BLaER1 (cell line): Measurements from ENCODE around the gene PFN2.

Experiments used
- H3K27ac ChIP-seq: shearing (Covaris generic); formaldehyde crosslinking; 2 replicates; pipeline ENCODE4 v1.8.1; 2022
- H3K27me3 ChIP-seq: shearing (Covaris generic); formaldehyde crosslinking; 2 replicates; pipeline ENCODE4 v1.8.1; 2022
- H3K36me3 ChIP-seq: shearing (Covaris generic); formaldehyde crosslinking; 2 replicates; pipeline ENCODE4 v1.8.1; 2022
- H3K4me1 ChIP-seq: shearing (Covaris generic); formaldehyde crosslinking; 2 replicates; pipeline ENCODE4 v1.8.1; 2022
- H3K4me2 ChIP-seq: shearing (Covaris generic); formaldehyde crosslinking; 2 replicates; pipeline ENCODE4 v1.8.1; 2022
- H3K4me3 ChIP-seq: shearing (Covaris generic); formaldehyde crosslinking; 2 replicates; pipeline ENCODE4 v1.8.1; 2022
- H3K9ac ChIP-seq: shearing (Covaris generic); formaldehyde crosslinking; 2 replicates; pipeline ENCODE4 v1.8.1; 2022
- H3K9me3 ChIP-seq: shearing (Covaris generic); formaldehyde crosslinking; 2 replicates; pipeline ENCODE4 v1.8.1; 2022
- H4K20me1 ChIP-seq: shearing (Covaris generic); formaldehyde crosslinking; 2 replicates; pipeline ENCODE4 v1.8.1; 2022
- Cebpa-rat ChIP-seq: shearing (Covaris generic); IDR thresholded peaks from 2 replicates; pipeline ENCODE4 v1.8.1; 2022

PFN2 gene, protein sequence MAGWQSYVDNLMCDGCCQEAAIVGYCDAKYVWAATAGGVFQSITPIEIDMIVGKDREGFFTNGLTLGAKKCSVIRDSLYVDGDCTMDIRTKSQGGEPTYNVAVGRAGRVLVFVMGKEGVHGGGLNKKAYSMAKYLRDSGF

DNA sequence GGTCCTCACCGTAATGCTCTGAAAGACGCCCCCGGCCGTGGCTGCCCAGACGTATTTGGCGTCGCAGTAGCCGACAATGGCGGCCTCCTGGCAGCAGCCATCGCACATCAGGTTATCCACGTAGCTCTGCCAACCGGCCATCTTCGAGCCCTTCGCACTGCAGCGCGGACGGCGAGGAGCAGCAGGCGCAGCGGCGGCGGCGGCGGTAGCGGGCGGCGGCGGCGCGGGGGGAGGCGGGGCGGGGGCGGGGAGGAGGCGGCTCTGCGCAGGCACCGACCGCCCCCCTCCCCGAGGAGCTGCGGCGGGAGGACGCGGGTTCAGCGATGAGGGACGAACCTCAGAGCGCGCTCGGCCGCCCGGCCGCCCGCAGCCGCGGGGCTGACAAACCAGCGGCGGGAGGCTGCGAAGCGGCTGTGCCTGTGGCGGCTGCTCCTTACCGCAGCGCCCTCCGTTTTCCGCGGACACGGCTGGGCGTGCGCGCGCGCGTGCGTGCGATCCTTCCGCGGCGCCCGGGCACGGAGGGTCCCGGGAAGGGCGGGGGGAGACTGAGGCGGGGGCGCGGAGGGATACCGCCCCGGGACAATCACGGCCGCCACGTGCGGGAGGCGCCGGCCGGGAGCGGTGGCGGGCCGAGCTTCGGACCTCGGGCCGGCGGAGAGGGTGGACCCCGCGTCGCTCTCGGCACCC is at the start of gene PFN2:
PFN2 (minus strand) TSS at position 180 of the 687 bp plus-strand sequence; CDS start at position 141, 39 bp downstream.
- H3K9ac ChIP-seq: peak within 1 kb of the TSS; percentile 85
- no peaks in the 10 kb centered on the region for H3K9me3 ChIP-seq
- H3K36me3 ChIP-seq: peaks cover 5% of the 10 kb centered on the region
- H3K27ac ChIP-seq: peak within 1 kb of the TSS; percentile 84
- peak within 1 kb of the TSS; percentile 87 for H3K4me3 ChIP-seq
- TF ChIP-seq Cebpa-rat: no peak
- no peaks in the 10 kb centered on the region for H3K27me3 ChIP-seq
- H4K20me1 ChIP-seq: peaks cover 30% of the 10 kb centered on the region
- H3K4me1 ChIP-seq: peaks cover 28% of the 10 kb centered on the region
- H3K4me2 ChIP-seq: peak within 1 kb of the TSS; percentile 87

DNA sequence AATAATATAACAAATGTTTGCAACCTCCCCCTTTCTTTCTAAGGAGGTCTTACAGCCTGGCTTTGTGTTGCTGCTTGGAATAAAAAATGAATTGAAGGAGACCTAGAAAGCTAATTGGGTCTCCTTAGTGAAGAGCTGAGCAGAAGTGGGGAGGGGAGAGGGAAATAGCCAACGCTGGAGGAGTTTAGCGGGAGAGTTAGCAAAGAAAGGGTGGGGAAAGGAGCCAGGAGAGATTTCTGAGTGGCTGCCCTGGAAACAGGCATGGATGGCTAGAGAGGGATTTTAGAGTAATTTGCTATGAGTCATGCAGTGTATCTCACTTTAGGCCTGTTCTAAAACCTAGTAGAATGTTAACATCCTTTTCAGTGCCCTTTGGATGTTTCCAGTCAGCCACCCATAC is 45.2 kb upstream of the PFN2 start:
- Histone ChIP-seq H3K36me3 (no peaks in the 10 kb centered on the region), H3K4me3 (no peak overlapping the region), H3K27me3 (no peaks in the 10 kb centered on the region), H3K27ac (no peak overlapping the region), H4K20me1 (no peaks in the 10 kb centered on the region), H3K4me2 (no peak overlapping the region), H3K4me1 (no peaks in the 10 kb centered on the region), H3K9ac (no peak overlapping the region), H3K9me3 (no peaks in the 10 kb centered on the region)
- TF ChIP-seq Cebpa-rat: no peak

DNA sequence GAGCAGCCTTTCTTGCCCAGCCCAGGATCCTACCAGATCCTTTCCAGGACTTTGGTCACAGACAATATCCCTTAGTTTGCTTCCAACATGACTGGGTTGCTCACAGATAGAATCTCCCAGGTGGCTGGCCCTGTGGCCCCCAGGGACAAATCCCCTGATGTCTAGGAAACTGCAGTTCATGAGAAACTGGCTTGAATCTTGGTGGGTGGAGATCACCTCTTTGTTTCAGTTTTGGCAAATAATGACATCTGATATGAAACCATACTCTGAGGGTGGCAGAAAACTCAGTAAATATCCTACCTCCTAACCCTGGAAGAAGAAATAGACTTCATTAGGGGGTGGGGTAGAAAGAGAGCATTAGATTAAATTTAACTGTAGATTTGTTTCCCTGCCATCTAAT is 44.1 kb upstream of the PFN2 start:
- Histone ChIP-seq H4K20me1 (no peaks in the 10 kb centered on the region), H3K4me1 (no peaks in the 10 kb centered on the region), H3K27ac (no peak overlapping the region), H3K36me3 (no peaks in the 10 kb centered on the region), H3K9ac (no peak overlapping the region), H3K9me3 (no peaks in the 10 kb centered on the region), H3K27me3 (no peaks in the 10 kb centered on the region), H3K4me3 (no peak overlapping the region), H3K4me2 (no peak overlapping the region)
- TF ChIP-seq Cebpa-rat: no peak

DNA sequence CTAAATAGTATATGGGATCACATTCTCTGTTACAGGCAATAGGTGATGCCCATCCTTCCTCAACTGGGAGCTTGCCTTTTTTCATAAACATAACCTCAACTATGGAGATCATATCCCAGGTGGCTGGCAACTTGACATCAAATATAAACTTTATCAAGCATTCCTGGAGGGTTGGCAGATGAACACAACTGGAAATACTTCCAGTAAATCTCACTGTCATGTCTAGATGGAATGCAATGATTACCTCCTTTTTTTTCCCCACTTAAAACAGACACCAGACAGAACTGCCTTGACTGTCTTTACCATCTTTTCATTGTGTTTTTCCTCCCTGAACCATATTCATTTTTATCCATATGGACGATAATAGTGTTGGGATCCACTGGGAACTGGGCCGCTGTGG is 43.1 kb upstream of the PFN2 start:
- TF ChIP-seq Cebpa-rat: no peak
- H3K4me3 ChIP-seq: no peak overlapping the region
- H3K27me3 ChIP-seq: no peaks in the 10 kb centered on the region

DNA sequence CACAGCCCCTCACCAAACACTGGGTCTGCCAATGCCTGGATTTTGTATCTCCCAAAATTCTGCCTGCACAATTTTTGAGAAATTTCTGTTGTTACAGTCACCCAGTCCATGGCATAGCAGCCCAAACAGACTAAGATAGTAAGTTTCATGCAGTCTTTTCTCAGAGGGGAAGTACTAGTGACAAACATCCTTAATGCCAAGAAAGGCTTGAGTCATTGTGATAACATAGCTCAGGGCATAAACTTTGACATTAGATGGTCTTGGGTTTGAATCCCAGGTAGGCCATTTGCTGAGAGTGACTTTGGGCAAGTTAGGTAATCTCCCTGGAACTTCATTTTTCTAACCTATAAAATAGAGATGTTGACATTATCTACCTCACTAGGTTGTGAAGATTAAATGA is 36.1 kb upstream of the PFN2 start:
- no peak overlapping the region for H3K27ac ChIP-seq
- TF ChIP-seq Cebpa-rat: no peak
- no peaks in the 10 kb centered on the region for H4K20me1 ChIP-seq
- H3K27me3 ChIP-seq: no peaks in the 10 kb centered on the region
- H3K36me3 ChIP-seq: no peaks in the 10 kb centered on the region
- no peak overlapping the region for H3K4me2 ChIP-seq
- no peaks in the 10 kb centered on the region for H3K4me1 ChIP-seq
- no peak overlapping the region for H3K4me3 ChIP-seq
- H3K9me3 ChIP-seq: no peaks in the 10 kb centered on the region
- H3K9ac ChIP-seq: no peak overlapping the region

More for the DNA sequence above, 43.1 kb upstream of the PFN2 start:
- H3K36me3 ChIP-seq: no peaks in the 10 kb centered on the region
- no peak overlapping the region for H3K4me2 ChIP-seq
- H3K9ac ChIP-seq: no peak overlapping the region
- H3K4me1 ChIP-seq: no peaks in the 10 kb centered on the region
- H3K27ac ChIP-seq: no peak overlapping the region
- H4K20me1 ChIP-seq: no peaks in the 10 kb centered on the region
- H3K9me3 ChIP-seq: no peaks in the 10 kb centered on the region

DNA sequence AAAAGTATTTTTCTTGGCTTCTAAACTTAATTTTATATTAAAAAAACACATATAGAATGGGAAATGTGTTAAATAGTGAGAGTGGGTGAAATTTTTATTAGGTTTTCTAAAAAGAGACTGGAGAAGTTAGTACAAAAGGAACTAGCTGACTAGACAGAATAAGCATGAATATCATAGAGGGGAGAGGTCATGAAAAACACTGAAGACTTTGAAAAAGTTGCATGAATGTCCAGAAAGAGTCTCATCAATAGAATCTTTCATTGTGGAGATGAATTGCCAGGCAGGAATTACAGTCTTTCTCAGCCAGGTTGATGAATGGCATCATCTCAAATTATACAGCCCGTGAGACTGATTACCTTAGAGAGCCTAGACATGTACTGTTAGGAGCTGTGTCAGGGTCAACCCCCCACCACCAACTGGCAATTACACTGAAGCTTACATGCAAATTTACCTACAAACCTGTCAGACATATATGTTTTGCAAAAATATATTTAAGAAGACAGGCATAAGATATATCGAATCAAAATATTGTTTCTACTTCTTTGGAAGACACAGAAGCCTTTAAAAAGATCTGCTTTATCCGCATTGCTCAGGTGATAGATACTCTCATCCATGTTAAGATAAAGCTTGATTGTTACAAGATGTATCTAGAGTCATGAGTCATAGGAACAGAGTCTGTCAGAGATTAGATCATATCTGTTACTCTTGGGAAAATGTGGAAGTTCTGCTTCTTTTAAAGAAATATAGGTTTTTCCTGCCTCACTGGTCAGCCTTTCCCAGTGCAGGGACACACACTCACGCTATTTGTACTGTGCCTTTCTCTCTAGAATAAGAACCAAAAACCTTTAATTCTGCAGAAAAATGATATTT is 34.8 kb upstream of the PFN2 start:
- no peaks in the 10 kb centered on the region for H3K36me3 ChIP-seq
- no peaks in the 10 kb centered on the region for H3K9me3 ChIP-seq
- H3K9ac ChIP-seq: no peak overlapping the region
- TF ChIP-seq Cebpa-rat: no peak
- no peaks in the 10 kb centered on the region for H3K27me3 ChIP-seq
- no peaks in the 10 kb centered on the region for H4K20me1 ChIP-seq
- H3K27ac ChIP-seq: no peak overlapping the region
- H3K4me3 ChIP-seq: no peak overlapping the region
- no peak overlapping the region for H3K4me2 ChIP-seq
- H3K4me1 ChIP-seq: no peaks in the 10 kb centered on the region

DNA sequence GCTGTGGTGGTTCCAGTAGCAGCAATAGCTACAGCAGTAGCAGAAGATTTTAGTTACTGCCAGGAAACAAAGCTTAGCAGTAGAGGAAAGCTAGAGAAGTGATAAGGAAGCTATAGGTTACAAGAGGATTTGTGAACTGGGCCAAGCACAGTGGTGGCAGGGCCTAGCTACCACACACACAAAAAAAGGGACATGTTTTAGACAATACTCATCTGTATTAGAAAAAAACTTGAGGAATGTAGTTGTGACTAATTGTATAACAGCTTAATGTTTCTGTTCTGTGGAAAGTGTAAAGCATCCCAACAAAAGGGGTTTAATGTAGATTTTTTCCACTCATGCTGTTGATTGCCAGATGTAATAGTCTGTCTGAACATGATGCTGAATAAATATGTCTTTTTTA is 29.9 kb upstream of the PFN2 start:
- no peak for TF ChIP-seq Cebpa-rat
- Histone ChIP-seq H3K9ac (no peak overlapping the region), H3K4me2 (no peak overlapping the region), H3K4me3 (no peak overlapping the region), H3K36me3 (no peaks in the 10 kb centered on the region), H3K27ac (no peak overlapping the region), H3K9me3 (0 out of 2 replicates have a peak, but pooled peaks cover 6% of the 10 kb centered on the region), H3K4me1 (no peaks in the 10 kb centered on the region), H4K20me1 (no peaks in the 10 kb centered on the region), H3K27me3 (no peaks in the 10 kb centered on the region)

DNA sequence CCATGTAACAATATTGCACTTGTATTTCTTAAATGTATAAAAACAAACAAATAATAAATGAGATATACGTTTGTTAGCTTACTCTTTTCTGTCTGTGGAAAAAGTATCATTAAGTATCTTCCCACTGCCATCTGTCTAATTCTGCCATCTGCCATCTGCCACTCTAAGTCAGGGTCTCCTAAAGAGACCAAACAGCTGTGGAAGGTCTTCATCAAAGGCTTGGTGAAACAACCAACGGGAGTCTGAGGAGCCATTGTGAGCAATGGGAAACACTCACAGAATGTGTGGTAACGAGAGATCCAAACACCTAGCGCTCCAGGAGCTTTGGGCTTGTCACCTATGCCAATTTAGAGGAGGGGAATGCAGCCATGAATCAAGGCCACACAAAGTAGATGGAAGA is 28.7 kb upstream of the PFN2 start:
- H3K9me3 ChIP-seq: peaks cover 16% of the 10 kb centered on the region

DNA sequence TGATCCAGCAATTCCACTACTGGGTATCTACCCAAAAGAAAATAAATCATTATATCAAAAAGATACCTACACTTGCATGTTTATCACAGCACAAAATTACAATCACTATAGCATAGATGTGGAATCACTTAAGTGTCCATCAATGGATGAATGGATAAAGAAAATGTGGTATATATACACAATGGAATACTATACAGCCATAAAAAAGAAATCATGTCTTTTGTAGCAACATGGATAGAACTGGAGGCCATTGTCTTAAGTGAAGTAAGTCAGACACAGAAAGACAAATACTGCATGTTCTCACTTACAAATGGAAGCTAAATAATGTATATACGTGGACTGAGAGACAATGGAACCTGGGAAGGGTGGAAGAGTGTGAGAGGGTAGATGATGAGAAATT is 28.3 kb upstream of the PFN2 start:
- Histone ChIP-seq H3K4me2 (no peak overlapping the region), H4K20me1 (no peaks in the 10 kb centered on the region), H3K9me3 (peaks cover 20% of the 10 kb centered on the region), H3K36me3 (no peaks in the 10 kb centered on the region), H3K4me3 (no peak overlapping the region), H3K27me3 (no peaks in the 10 kb centered on the region), H3K9ac (no peak overlapping the region), H3K4me1 (no peaks in the 10 kb centered on the region), H3K27ac (no peak overlapping the region)
- no peak for TF ChIP-seq Cebpa-rat

More for the DNA sequence above, 28.7 kb upstream of the PFN2 start:
- Histone ChIP-seq H3K4me2 (no peak overlapping the region), H3K9ac (no peak overlapping the region), H3K4me3 (no peak overlapping the region), H3K4me1 (no peaks in the 10 kb centered on the region), H3K27ac (no peak overlapping the region), H3K36me3 (no peaks in the 10 kb centered on the region), H3K27me3 (no peaks in the 10 kb centered on the region), H4K20me1 (no peaks in the 10 kb centered on the region)
- no peak for TF ChIP-seq Cebpa-rat
